IMR-90 (cell line): Measurements from ENCODE around the gene KLHL25.

ENCODE experiments used
- POLR2A ChIP-seq: IDR thresholded peaks from 2 replicates; pipeline ENCODE4 v1.6.1; 2012; ENCODE audit warnings: mild to moderate bottlenecking, low read depth, low read length
- TF ChIP-seq, protein P1 (sequence below): conservative IDR thresholded peaks from 2 replicates; pipeline ENCODE4 v1.5.1; 2012; ENCODE audit warnings: mild to moderate bottlenecking, low read depth, low read length, improper control_type of control experiment

GRCh38 chr15:85759376-85759775 lies 35.3 kb downstream of the KLHL25 start:
- TF ChIP-seq, protein P1, sequence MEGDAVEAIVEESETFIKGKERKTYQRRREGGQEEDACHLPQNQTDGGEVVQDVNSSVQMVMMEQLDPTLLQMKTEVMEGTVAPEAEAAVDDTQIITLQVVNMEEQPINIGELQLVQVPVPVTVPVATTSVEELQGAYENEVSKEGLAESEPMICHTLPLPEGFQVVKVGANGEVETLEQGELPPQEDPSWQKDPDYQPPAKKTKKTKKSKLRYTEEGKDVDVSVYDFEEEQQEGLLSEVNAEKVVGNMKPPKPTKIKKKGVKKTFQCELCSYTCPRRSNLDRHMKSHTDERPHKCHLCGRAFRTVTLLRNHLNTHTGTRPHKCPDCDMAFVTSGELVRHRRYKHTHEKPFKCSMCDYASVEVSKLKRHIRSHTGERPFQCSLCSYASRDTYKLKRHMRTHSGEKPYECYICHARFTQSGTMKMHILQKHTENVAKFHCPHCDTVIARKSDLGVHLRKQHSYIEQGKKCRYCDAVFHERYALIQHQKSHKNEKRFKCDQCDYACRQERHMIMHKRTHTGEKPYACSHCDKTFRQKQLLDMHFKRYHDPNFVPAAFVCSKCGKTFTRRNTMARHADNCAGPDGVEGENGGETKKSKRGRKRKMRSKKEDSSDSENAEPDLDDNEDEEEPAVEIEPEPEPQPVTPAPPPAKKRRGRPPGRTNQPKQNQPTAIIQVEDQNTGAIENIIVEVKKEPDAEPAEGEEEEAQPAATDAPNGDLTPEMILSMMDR = no peak
- TF ChIP-seq POLR2A = no peak
